Mammary epithelial cell (primary cell): ENCODE measurements around the gene LY86.

Experiments
- CTCF ChIP-seq, 2 donors: IDR thresholded peaks in 1 of 2; conservative IDR thresholded peaks in 1 of 2; 2 replicates each; pipeline ENCODE4 v1.5.1; 2011 to 2012; ENCODE audit warnings: inconsistent platforms in 2 of 2, low read length in 2 of 2, mild to moderate bottlenecking in 2 of 2, control low read depth in 1 of 2, low read depth in 1 of 2; ENCODE audit not compliant: insufficient read depth in 1 of 2; ENCODE audit errors: extremely low read depth in 1 of 2
- EZH2 ChIP-seq: IDR thresholded peaks from 2 replicates; pipeline ENCODE4 v1.6.1; 2012; ENCODE audit warnings: low read length, inconsistent platforms, borderline replicate concordance

DNA sequence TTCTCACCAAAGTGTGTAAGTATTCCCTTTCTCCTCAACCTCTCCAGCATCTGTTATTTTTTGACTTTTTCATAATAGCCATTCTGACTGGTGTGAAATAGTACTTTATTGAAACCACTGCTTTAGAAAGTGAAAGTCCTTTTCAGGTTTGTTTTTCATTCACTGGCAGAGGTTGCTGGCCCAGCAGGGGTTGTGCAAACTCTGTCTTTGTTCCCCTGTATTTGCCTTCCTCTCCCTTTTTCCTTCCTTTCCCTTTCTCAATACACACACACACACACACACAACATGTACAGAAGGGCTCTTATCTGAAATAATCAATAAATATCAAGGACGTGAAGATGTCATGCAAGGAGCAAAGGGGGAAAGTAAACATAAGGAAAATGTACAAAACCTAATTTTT, 99.8 kb downstream of the LY86 start:
- no peak for TF ChIP-seq CTCF (conservative IDR thresholded peaks at IDR 0.05 in 1 of 2, IDR thresholded peaks at IDR 0.05 in 1 of 2; ENCODE audit: extremely low read depth in 1 of 2, insufficient read depth in 1 of 2, low read depth in 1 of 2, low read length in 2 of 2)
- TF ChIP-seq EZH2, result no peak
